ENCODE measurements around the gene CYTH1. TPM values are rescaled to one million over a fixed set of nuclear protein-coding genes. Genes with fewer than 3 reads are reported as not detected.
"Not testable (repeated sequence)": the region's sequence is repeated elsewhere in the genome, so short reads cannot be mapped to it uniquely, and the experiment has no call there.

The CYTH1 gene
- polyA plus RNA-seq, 4 donors, result 19.8 to 30.6 (median 25.9) TPM

GRCh38 chr17:78789149-78789662 is 7.1 kb upstream of the CYTH1 start:
- DNase-seq (ENCODE audit: low read depth in 4 of 4, low spot score in 2 of 4), result no peak

DNA sequence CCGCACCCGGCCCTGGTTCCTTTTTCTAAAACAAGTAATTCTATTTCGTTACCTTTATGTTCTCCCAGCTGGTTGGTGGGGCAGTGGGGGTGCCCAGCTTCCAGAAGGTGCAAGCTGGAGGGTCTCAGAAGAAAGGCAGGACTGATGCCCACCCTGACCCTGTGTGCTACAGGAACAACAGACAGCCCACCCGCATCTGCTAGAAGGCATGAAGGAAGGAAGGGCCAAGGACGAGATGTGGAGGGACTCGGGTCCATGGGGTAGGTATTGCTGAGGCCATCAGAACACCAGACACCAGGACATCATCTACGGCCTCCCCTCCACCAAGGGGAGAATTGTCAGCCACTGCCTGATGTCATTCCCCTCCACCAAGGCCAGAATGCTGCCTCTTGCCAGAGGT is 6.4 kb upstream of the CYTH1 start:
- no peak for DNase-seq (ENCODE audit: low read depth in 4 of 4, low spot score in 2 of 4)

GRCh38 chr17:78787444-78787843 is 5.4 kb upstream of the CYTH1 start:
- DNase-seq (ENCODE audit: low read depth in 4 of 4, low spot score in 2 of 4), result no peak

GRCh38 chr17:78785663-78786057 is 3.6 kb upstream of the CYTH1 start:
- DNase-seq (ENCODE audit: low read depth in 4 of 4, low spot score in 2 of 4), result no peak

GRCh38 chr17:78785011-78785662 is 3.1 kb upstream of the CYTH1 start:
- no peak for DNase-seq (ENCODE audit: low read depth in 4 of 4, low spot score in 2 of 4)

DNA sequence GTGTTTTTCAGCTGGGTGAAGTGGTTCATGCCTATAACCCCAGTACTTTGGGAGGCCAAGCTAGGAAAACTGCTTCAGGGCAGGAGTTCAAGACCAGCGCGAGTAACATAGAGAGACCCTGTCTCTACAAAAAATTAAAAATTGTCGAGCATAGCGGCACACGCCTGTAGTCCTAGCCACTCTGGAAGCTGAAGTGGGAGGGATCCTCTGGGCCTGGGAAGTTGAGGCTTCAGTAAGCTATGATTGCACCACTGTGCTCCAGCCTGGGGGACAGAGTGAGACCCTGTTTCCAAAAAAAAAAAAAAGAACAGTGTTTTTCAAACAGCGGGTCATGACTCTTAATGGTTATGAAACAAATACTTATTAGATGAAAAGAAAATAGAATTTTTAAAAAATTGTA is 2.3 kb upstream of the CYTH1 start:
- DNase-seq (ENCODE audit: low read depth in 4 of 4, low spot score in 2 of 4), result no peak

DNA sequence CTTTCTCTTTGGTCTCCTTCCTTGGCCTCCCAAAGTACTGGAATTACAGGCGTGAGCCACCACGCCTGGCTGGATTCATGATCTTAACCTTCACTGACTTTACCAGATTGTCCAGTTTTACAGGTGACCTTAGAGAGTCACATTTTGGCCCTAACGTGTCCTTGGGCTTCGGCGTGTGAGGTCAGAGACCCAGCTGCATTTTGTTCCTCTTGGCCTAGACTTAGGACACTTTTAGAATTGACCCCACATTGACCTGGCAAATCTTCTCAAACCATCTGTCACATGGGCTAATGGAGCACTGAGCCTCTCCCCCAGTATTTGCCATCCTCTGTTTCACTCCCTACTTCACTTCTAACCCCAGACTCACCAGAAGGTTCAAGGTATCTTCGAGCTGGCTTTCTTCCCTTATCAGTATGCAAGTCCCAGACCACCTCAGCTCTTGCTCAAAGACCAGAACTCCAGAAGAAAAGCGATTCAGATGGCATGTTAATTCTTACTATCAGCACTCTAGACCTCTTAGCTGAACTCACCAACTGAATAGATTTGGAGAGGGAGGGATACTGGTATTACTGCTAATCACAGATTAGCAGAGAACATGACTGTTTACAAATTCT is 1.7 kb upstream of the CYTH1 start:
- no peak for DNase-seq (ENCODE audit: low read depth in 4 of 4, low spot score in 2 of 4)

- no peak for DNase-seq (ENCODE audit: low read depth in 4 of 4, low spot score in 2 of 4)
These were observed 775 bp downstream of the CYTH1 start for GRCh38 chr17:78781104-78781892.

- no peak for DNase-seq (ENCODE audit: low read depth in 4 of 4, low spot score in 2 of 4)
These were observed 1.7 kb downstream of the CYTH1 start for GRCh38 chr17:78780335-78780734.

GRCh38 chr17:78779850-78780249 is 2.2 kb downstream of the CYTH1 start:
- DNase-seq (ENCODE audit: low read depth in 4 of 4, low spot score in 2 of 4), result no peak

DNA sequence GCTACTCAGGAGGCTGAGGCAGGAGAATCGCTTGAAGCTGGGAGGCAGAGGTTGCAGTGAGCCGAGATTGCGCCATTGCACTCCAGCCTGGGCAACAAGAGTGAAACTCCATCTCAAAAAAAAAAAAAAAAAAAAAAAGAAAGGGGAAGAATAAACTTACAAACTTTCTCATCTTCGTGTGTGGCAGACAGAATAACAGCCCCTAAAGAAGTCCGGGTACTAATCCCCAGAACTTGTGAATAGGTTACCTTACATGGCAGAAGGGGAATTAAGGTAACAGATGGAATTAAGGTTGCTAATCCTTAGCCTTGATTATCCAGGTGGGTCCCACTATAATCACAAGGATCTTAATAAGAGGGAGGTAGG is 2.8 kb downstream of the CYTH1 start:
- not testable (repeated sequence) for DNase-seq (ENCODE audit: low read depth in 4 of 4, low spot score in 2 of 4)

DNA sequence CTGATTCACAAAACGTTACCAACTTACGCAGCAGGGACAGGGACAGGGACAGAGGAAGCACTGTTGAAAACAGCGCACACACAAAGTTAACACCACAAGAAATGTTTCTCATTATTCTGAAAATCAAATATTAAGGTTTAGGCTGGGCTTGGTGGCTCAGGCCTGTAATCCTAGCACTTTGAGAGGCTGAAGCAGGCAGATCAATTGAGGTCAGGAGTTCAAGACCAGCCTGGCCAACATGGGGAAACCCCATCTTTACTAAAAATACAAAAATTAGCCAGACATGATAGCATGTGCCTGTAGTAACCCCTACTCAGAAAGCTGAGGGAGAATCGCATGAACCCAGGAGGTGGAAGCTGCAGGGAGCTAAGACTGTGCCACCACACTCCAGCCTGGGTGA is 4.2 kb downstream of the CYTH1 start:
- no peak for DNase-seq (ENCODE audit: low read depth in 4 of 4, low spot score in 2 of 4)

DNA sequence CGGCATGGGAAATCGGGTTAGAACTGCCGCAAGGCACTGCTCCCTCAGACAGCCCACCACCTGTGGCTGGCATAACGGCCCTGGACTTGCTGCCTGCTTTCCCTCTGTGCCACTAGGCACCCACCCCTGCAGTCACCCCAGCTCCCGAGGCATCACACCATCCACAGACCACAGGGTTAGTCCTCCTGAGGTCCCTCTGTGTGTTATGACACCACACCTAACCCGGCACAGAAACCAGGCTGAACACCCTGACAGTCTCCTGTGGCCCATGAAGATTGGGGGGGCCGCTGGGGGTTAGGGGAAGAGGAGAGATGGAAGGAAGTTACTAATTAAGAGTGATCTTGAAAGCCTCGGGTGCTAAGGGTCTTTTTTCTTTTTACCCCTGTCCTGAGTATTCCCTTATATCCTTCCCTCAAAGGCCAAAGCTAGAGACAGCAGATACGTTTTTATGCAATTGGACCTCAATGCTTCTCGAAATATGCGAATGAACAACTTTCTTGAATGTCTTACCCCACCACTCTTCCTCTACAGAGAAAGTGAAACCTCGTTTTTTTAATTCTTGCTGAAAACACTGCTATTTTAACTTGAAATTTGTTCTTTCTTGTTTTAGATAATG is 7.0 kb downstream of the CYTH1 start:
- no peak for DNase-seq (ENCODE audit: low read depth in 4 of 4, low spot score in 2 of 4)

DNA sequence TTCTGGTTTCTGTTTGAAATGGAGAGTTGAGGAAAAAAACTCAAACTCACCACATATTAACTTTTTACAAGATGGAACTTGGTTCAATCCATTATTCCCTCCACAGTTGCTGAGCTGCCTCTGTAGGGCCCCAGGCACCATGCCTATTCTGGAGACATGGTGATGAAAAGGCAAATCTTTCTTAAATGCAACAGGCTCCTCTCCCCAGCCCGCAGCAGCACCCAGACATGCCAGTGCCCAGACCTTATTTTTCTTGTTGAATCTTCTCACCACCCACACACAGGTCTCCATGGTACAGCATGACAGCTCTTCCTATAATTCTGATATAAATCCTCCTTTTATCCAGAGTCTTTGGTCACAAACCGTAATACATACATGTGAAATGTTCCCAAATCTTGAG is 7.6 kb downstream of the CYTH1 start:
- no peak for DNase-seq (ENCODE audit: low read depth in 4 of 4, low spot score in 2 of 4)

GRCh38 chr17:78771758-78772382 is 10.2 kb downstream of the CYTH1 start:
- no peak for DNase-seq (ENCODE audit: low read depth in 4 of 4, low spot score in 2 of 4)

GRCh38 chr17:78769196-78769773 is 12.8 kb downstream of the CYTH1 start:
- DNase-seq (ENCODE audit: low read depth in 4 of 4, low spot score in 2 of 4), result no peak

DNA sequence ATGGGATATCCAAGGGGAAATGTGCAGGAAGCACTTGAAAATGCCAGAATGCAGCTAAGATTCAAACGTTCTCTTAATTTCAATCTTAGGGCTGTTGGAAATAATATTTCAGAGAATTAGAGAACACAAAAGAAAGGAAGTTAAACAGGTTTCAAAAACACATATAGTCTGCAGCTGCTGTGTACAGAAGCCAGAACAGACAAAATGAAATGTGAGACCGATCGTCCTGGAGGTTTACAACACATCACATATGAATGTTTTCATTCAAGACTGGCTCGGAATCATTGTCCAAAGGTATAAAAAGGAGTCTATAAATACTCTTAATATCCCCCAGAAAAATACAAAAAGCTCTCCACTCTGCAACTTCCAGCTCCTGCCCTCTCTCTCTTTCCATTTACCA is 14.3 kb downstream of the CYTH1 start:
- DNase-seq (ENCODE audit: low read depth in 4 of 4, low spot score in 2 of 4), result no peak

GRCh38 chr17:78766743-78767294 is 15.3 kb downstream of the CYTH1 start:
- DNase-seq (ENCODE audit: low read depth in 4 of 4, low spot score in 2 of 4), result no peak

- DNase-seq (ENCODE audit: low read depth in 4 of 4, low spot score in 2 of 4), result no peak
These were observed 15.8 kb downstream of the CYTH1 start for GRCh38 chr17:78766225-78766624.

GRCh38 chr17:78765821-78766220 is 16.3 kb downstream of the CYTH1 start:
- no peak for DNase-seq (ENCODE audit: low read depth in 4 of 4, low spot score in 2 of 4)
